Nephron (organoid): ENCODE data around the gene TC2N.

Experiments used
- H3K27ac Mint-ChIP-seq, 3 experiments: 2 replicates each; pipeline ENCODE4 v1.8.0; 2020; ENCODE audit warnings: mixed read lengths in 3 of 3, mild to moderate bottlenecking in 2 of 3, moderate library complexity in 1 of 3
- H3K27me3 Mint-ChIP-seq: 2 replicates; pipeline ENCODE4 v1.8.0; 2021; ENCODE audit warnings: low read depth, mild to moderate bottlenecking, moderate library complexity, mixed read lengths
- H3K36me3 Mint-ChIP-seq: 2 replicates; pipeline ENCODE4 v1.8.0; 2020; ENCODE audit warnings: low read depth, mixed read lengths
- H3K4me1 Mint-ChIP-seq: 2 replicates; pipeline ENCODE4 v1.8.0; 2020; ENCODE audit warnings: mixed read lengths
- H3K4me3 Mint-ChIP-seq, 3 experiments: 2 replicates each; pipeline ENCODE4 v1.8.0; 2020; ENCODE audit warnings: mild to moderate bottlenecking in 3 of 3, mixed read lengths in 3 of 3, moderate library complexity in 2 of 3
- H3K9me3 Mint-ChIP-seq: 2 replicates; pipeline ENCODE4 v1.8.0; 2020; ENCODE audit warnings: mixed read lengths
- TF ChIP-seq, protein P1 (sequence below), 3 experiments: fragments of 200-600 bp; sonication (generic); IDR thresholded peaks; one replicate each; pipeline ENCODE4 v1.5.0; 2021; ENCODE audit warnings: antibody characterized with exemption in 3 of 3; ENCODE audit not compliant: unreplicated experiment in 3 of 3

Gene TC2N

GRCh38 chr14:91893669-91894068 lies 26.3 kb upstream of the TC2N start:
- H3K36me3 Mint-ChIP-seq: peaks cover 13% of the 10 kb centered on the region
- peaks cover 34% of the 10 kb centered on the region for H3K4me1 Mint-ChIP-seq
- TF ChIP-seq, protein P1, sequence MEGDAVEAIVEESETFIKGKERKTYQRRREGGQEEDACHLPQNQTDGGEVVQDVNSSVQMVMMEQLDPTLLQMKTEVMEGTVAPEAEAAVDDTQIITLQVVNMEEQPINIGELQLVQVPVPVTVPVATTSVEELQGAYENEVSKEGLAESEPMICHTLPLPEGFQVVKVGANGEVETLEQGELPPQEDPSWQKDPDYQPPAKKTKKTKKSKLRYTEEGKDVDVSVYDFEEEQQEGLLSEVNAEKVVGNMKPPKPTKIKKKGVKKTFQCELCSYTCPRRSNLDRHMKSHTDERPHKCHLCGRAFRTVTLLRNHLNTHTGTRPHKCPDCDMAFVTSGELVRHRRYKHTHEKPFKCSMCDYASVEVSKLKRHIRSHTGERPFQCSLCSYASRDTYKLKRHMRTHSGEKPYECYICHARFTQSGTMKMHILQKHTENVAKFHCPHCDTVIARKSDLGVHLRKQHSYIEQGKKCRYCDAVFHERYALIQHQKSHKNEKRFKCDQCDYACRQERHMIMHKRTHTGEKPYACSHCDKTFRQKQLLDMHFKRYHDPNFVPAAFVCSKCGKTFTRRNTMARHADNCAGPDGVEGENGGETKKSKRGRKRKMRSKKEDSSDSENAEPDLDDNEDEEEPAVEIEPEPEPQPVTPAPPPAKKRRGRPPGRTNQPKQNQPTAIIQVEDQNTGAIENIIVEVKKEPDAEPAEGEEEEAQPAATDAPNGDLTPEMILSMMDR (IDR thresholded peaks at IDR 0.05; ENCODE audit: unreplicated experiment in 3 of 3): no peak
- peaks cover 4% of the 10 kb centered on the region for H3K27me3 Mint-ChIP-seq
- H3K27ac Mint-ChIP-seq: no peak overlapping the region
- no peak overlapping the region for H3K4me3 Mint-ChIP-seq
- H3K9me3 Mint-ChIP-seq: no peaks in the 10 kb centered on the region

DNA sequence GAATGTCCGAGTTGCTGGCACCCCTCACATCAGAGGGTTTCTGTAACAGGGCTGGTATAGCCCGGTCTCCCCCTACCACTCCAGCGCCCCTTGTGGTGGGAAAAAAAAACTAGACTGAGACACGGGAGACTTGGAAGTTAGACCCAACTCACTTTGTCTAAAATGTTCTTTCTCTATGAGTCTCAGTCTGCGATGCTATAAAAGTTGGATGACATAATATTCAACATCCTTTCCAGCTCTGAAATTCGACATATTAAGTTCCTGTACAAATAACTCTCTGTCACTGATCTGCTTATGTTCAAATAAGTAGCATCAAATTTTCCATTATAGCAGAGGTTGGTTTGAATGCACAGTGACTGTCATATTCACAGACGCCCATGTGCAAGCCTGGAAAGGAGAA lies 25.7 kb upstream of the TC2N start:
- TF ChIP-seq, protein P1 (IDR thresholded peaks at IDR 0.05; ENCODE audit: unreplicated experiment in 3 of 3): peak; percentile 32 to 55 (median 41)
- no peaks in the 10 kb centered on the region for H3K9me3 Mint-ChIP-seq
- peaks cover 13% of the 10 kb centered on the region for H3K36me3 Mint-ChIP-seq
- no peak overlapping the region for H3K4me3 Mint-ChIP-seq
- H3K27me3 Mint-ChIP-seq: peaks cover 4% of the 10 kb centered on the region
- H3K4me1 Mint-ChIP-seq: peaks cover 38% of the 10 kb centered on the region
- peak overlapping the region in 2 of 3 experiments; percentile 61 to 70 for H3K27ac Mint-ChIP-seq

- Mint-ChIP-seq H3K9me3 (no peaks in the 10 kb centered on the region), H3K4me1 (peaks cover 31% of the 10 kb centered on the region), H3K36me3 (peaks cover 13% of the 10 kb centered on the region), H3K4me3 (no peak overlapping the region), H3K27me3 (peaks cover 4% of the 10 kb centered on the region), H3K27ac (peak overlapping the region in 2 of 3 experiments; percentile 61 to 70)
- TF ChIP-seq, protein P1 (IDR thresholded peaks at IDR 0.05; ENCODE audit: unreplicated experiment in 3 of 3): no peak
These were observed 24.4 kb upstream of the TC2N start for GRCh38 chr14:91891721-91892220.

- peaks cover 34% of the 10 kb centered on the region for H3K4me1 Mint-ChIP-seq
- no peaks in the 10 kb centered on the region for H3K9me3 Mint-ChIP-seq
- TF ChIP-seq, protein P1 (IDR thresholded peaks at IDR 0.05; ENCODE audit: unreplicated experiment in 3 of 3): no peak
- no peak overlapping the region for H3K4me3 Mint-ChIP-seq
- H3K27me3 Mint-ChIP-seq: peaks cover 4% of the 10 kb centered on the region
- H3K36me3 Mint-ChIP-seq: peaks cover 13% of the 10 kb centered on the region
- peak overlapping the region in 1 of 3 experiments; percentile 70 for H3K27ac Mint-ChIP-seq
These were observed 23.8 kb upstream of the TC2N start for GRCh38 chr14:91891101-91891500.

DNA sequence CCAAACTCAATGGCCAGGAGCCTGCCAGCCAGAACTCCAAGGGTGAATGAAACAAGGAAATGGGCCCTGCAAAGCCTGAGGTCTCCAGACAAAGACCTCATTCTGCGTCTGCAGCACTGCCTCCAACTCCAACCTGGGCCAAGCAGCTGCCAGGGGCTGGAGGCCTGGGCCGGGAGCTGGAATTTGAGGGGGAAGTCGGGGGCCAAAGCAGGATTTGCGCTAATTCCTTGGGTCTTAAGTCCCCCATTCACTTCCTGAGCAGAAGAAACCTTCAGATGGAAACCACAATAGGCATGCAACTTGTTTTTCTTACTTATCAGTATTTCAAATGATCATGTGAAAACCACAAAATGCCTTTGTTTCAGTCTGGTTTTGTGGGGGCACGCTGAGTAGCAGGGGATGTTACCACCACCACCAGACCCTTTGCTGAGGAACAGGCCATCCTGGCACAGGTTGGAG lies 23.0 kb upstream of the TC2N start:
- H3K27ac Mint-ChIP-seq: peak overlapping the region in 2 of 3 experiments; percentile 61 to 70
- H3K36me3 Mint-ChIP-seq: peaks cover 14% of the 10 kb centered on the region
- H3K4me1 Mint-ChIP-seq: peaks cover 41% of the 10 kb centered on the region
- H3K4me3 Mint-ChIP-seq: no peak overlapping the region
- TF ChIP-seq, protein P1 (IDR thresholded peaks at IDR 0.05; ENCODE audit: unreplicated experiment in 3 of 3): no peak
- peaks cover 4% of the 10 kb centered on the region for H3K27me3 Mint-ChIP-seq
- H3K9me3 Mint-ChIP-seq: no peaks in the 10 kb centered on the region
